Fibroblast of mammary gland (primary cell): ENCODE measurements around the gene PADI1.

ENCODE experiments used
- DNase-seq: peaks from one replicate; pipeline ENCODE4 v3.0.0-alpha.2; 2010; ENCODE audit warnings: low read depth
- H3K4me3 ChIP-seq: 2 replicates; pipeline ENCODE4 v1.5.1; 2011; ENCODE audit warnings: low read depth, mild to moderate bottlenecking, low read length, moderate library complexity; ENCODE audit not compliant: control insufficient read depth
- TF ChIP-seq, protein P1 (sequence below): conservative IDR thresholded peaks from 2 replicates; pipeline ENCODE4 v1.5.1; 2011; ENCODE audit warnings: low read depth, low read length, inconsistent platforms; ENCODE audit not compliant: control insufficient read depth, insufficient read depth

PADI1 gene

DNA sequence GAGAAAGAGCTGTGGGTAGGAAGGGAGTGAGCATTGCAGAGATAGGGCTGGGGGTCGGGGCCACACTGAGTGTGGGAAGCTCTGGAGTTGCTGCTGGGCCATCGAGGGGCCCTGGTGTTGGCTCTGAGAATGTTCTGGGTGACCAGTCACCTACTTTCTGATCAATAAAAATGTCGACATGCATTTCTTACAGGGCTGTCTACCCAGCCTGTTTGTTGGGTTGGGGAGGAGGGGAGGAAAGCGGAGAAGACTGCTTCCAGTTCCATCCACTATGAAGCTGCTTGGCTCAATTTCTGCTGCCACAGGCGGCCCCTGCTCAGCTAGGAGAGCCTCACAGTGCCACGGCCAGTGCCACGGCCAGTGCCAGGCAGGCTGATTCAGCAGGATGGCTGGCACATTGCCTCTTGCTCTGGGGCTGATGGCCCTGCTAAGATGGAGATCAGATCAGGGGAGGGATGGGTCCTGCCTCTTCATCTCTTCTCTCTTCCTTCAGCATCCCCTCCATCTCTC lies 40.9 kb downstream of the PADI1 start:
- DNase-seq = no peak
- H3K4me3 ChIP-seq = no peak overlapping the region
- TF ChIP-seq, protein P1, sequence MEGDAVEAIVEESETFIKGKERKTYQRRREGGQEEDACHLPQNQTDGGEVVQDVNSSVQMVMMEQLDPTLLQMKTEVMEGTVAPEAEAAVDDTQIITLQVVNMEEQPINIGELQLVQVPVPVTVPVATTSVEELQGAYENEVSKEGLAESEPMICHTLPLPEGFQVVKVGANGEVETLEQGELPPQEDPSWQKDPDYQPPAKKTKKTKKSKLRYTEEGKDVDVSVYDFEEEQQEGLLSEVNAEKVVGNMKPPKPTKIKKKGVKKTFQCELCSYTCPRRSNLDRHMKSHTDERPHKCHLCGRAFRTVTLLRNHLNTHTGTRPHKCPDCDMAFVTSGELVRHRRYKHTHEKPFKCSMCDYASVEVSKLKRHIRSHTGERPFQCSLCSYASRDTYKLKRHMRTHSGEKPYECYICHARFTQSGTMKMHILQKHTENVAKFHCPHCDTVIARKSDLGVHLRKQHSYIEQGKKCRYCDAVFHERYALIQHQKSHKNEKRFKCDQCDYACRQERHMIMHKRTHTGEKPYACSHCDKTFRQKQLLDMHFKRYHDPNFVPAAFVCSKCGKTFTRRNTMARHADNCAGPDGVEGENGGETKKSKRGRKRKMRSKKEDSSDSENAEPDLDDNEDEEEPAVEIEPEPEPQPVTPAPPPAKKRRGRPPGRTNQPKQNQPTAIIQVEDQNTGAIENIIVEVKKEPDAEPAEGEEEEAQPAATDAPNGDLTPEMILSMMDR = no peak

DNA sequence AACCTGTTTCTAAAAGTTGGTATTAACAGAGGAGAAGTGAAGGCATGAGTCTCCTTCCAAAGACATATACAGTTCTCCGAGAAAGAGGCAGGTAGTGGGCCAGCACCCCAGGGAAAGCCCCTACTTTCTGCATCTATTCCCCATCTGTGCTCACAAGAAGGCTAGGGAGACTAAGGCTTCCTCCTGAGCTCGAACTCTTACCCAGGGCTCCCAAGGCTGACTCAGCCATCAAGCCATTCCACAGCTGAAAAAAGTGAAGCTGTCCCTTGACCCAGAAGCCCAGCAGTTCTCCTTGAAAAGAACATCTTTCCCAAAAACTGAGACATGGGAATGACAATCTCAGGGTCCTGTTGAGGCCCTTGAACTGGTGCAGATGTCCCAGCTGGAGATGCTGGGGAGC lies 42.0 kb downstream of the PADI1 start:
- TF ChIP-seq, protein P1 = no peak
- H3K4me3 ChIP-seq = no peak overlapping the region
- DNase-seq = no peak

DNA sequence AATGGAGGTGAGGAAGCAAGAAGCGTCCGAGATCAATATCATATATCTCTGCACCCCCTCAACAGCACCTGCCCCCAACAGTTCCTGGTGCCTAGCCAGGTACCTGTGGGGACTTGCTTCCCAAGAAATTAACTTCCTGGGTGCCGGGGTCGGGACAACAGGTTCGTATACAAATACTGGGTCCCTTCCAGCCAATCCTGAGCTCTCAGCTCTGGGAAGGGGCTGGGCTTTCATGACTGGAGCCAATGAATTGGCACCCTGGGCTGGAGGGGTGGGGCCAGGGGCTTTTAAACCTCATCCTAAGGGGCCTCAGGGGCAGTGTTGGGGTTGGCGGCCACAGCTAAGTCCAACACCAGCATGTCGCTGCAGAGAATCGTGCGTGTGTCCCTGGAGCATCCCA lies 43.9 kb downstream of the PADI1 start, which contains the start of gene PADI3:
PADI3 (plus strand) TSS at position 318 of the 400 bp plus-strand sequence; CDS start at position 358, 40 bp downstream.
- no peak for DNase-seq
- TF ChIP-seq, protein P1 = no peak
- no peak within 1 kb of the TSS for H3K4me3 ChIP-seq

DNA sequence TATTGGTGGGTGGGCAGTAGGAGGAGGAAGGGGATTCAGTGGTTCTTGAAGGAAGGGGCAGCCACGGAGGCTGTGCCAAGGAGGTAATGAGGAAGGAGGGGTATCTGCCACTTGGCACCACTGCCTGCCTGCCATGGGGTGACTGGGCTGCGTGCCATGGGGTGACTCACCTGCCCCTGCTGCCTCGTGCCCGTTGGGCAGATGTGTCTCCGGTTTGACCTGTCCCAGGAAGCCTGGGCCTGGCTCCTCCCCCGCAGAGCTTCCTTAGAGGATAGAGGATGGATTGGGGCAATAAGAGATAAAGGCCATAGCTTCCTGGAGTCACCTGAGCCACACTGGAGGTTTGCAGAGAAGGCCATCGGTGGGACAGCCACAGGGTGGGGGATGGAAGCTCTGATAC lies 45.7 kb downstream of the PADI1 start:
- TF ChIP-seq, protein P1 = no peak
- DNase-seq = no peak

DNA sequence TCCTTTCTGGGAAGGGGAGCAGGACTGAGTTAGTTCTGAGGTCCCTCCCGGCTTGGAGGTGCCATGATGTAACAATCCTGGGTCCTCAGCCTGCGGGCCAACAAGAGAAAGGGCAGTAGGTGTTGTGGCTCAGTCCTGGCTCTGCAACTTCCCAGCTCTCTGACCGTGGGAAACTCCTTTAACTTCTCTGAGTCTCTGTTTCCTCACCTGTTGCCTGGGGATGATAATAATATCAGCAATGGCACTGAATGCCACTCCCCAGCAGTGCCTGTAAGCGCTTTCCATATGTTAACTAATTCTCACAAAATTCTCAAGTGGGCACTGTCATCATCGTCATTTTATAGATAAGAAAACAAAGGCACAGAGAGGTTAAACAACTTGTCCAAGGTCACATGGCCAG lies 46.3 kb downstream of the PADI1 start:
- TF ChIP-seq, protein P1 = no peak
- DNase-seq = no peak

More for the DNA sequence above, 45.7 kb downstream of the PADI1 start:
- no peak overlapping the region for H3K4me3 ChIP-seq

DNA sequence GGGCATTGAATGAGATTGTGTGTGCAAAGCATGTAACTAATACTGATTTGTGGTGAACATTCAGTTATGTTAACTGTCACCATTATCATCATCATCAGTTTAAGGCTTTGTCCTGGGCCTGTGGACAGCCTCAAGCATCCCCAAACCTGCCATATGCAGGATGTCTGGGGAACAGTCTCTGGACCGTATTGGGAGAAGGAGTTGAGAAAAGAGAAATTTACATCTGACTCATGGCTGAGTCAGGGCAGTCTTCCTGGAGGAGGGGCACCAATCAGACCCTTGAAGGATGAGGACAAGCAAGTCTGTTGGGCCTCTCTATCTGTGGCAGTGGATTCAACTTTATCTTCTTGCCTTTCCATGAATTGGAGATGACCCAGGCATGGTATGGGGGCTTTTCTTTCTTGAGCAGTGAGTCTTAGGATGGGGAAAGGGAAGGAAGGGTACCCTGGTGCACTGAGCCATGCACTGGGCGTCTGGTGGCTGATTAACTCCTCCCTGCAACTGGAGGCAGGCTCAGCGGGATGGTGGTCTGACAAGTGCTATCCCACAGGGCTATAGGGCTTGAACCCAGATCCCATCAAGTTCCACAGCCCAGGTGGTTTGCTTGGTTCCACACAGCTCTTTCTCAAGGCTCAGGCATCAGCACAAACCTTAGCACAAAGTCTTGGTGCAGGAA lies 46.9 kb downstream of the PADI1 start:
- DNase-seq = peak; percentile 64
- TF ChIP-seq, protein P1 = no peak
- H3K4me3 ChIP-seq = no peak overlapping the region

More for the DNA sequence above, 46.3 kb downstream of the PADI1 start:
- no peak overlapping the region for H3K4me3 ChIP-seq
